Measurements from ENCODE around the gene B4GALNT2.

GRCh38 chr17:49210158-49211029 is 77.8 kb downstream of the B4GALNT2 start, which contains the start of the genes ABI3 and GNGT2:
- no peak for TF ChIP-seq EZH2 (IDR thresholded peaks at IDR 0.05; ENCODE audit: insufficient read depth, poor library complexity, severe bottlenecking)
- no peak for TF ChIP-seq EZH2phosphoT487 (IDR thresholded peaks at IDR 0.05; ENCODE audit: insufficient read depth, low read depth)
